Stimulated activated CD8-positive, alpha-beta memory T cell treated with anti-CD3 and anti-CD28 coated beads, Interleukin-4, amount 100 ng/mL, for 4 hours (primary cell): ENCODE results near the gene HRNR.

Experiments
- DNase-seq, 2 donors: peaks; one replicate each; pipeline ENCODE4 v3.0.0-alpha.2; 2020; ENCODE audit warnings: low read depth in 2 of 2, low spot score in 1 of 2

The HRNR gene

DNA sequence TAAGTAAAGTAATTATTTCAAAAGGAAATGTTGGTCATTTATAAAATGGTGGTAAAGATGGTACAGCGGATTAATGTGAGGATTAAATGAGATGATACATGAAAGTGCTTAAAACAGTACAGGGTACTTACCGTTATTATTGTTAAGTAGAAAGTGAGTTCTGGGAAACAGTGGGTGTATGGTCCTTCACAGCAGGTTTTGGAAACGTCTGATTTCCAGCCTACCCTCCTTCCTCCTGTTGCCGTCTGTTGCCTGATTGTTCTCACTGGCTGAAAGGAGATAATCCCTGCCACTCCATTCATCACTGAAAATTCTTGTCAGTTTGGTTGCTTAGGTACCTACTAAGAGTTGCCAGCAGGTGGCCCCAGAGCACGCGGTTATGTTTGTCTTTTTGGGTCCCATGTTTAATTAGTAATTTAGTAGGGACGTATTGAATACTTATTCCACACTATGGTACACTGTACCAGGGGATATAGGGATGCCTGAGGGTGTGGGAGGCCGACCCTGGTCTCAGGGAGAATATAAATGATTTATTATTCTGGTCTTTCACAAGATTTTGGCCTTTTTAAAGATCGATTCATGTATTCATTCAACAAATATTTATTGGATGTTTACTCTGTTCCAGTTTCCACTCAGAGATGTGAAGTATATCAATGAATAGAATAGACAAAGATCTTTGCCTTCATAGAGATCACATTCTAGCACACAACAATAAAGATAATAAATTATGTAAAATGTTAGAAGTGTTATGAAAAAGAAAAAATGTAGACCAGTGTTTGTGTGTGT, 34.1 kb downstream of the HRNR start:
- DNase-seq = peak; percentile 30 to 36

DNA sequence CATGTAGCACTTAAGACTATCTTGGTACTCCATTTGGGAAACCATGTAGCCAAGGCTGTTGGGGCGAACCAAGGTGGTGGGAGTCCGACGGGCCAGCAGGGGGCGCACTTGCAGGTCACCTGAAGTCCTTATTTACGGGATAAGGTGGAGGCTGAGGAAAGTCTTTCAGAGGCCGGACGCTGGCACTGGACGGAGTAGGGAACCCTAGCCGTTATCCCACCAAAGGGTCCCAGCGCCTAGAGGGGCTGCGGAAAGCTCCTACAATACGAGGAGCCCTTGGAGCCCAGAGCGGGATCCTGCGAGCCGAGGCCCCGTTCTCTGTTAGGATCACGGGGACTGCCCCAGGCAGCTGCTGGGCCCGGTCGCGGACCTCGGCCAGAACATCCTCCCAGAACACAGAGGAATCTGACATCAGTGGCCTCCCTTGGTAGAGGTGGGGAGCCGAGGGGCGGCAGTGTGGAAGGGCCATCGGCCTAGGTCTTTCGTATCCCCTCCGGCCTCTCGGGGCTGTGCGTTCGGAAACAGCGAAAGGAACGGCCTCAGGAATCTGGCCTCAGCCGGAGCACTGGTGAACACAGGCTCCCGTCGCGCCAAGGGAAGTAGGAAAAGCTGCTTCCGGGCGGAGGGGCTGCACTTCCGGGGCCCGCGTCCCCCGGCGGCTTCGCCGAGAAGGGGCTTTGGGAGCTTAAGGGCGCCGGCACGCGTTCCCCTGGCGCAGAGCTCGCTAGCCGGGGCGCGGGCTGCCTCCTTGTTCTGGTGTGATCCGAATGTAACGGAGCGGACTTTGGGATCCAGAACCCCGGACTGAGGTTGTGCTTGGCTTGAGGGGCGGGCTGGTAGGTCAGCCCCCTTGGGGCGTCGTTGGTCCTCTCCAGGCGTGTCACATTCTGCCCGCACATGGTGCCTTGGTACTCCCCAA, 35.1 kb downstream of the HRNR start:
- DNase-seq = peak; percentile 65 to 67

DNA sequence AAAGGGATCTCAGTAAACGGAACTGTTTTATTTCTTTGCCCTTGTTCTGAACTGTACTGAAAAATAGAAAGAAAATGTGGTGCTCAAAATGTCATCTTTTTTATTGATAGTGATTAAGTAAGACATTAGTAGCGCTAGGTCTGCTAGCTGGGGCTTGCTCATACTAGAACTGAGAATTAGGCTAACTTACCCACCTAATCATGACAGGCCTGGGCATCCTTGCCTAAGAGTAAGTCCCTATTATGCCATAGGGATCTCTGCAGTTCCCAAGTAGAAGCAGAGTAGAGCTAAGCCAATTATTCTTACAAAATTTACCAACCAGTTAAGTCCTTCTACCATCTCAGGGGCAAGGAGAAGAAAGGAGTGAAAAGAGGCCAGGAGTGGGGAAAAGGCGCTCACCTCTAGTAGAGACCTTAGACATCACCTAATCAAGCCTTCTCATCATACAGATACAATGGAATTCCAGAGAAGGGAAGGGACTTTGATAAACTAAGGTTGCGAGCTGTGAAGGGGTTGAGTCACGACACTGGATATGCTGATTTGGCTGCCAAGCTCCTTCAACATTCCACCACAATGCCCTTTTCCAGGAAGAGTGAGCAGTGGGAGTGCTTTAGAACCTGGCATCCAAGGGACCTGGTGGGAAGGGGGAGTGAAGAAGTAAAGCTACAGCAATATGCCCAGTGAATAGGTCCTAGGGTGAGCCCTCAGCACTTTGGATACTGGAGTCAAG, 37.3 kb downstream of the HRNR start:
- no peak for DNase-seq

DNA sequence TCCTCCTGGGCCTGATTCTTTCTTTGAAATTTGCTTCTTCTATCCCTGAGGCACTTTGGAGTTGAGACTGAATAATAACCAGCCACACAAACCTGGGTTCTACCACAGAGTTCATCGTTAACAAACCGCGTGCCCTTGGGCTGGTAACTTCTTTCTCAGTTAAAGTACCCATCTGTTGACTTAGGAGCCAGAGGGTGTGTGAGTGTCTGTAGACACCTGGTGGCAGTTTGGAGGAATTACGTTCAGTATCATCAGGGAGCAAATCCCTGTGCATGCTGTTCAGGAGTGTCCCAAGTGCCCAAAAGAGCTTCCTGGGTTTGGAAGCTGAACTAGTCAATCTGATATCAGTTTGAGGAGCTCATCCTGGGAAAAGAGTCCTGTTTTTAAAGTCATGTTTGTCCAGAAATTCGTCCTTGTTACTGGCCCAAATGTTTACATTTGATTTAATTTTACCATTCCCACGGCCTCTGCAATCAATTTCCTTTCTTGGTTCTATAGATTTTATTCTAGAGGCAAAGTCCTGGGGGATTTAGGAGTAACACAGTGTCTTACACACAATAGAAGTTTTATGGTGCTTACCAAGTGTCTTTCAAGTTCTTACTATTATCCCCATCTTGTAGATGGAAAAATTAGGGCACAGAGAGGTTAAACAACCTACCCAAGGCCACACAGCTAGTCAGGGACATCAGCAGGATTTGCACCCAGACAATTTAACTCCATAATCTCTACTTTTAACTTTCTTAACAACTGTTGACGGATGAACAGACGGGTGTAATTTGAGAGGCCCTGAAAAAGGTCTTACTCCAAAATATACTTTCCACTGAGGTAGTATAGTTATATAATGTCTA, 38.2 kb downstream of the HRNR start:
- no peak for DNase-seq

DNA sequence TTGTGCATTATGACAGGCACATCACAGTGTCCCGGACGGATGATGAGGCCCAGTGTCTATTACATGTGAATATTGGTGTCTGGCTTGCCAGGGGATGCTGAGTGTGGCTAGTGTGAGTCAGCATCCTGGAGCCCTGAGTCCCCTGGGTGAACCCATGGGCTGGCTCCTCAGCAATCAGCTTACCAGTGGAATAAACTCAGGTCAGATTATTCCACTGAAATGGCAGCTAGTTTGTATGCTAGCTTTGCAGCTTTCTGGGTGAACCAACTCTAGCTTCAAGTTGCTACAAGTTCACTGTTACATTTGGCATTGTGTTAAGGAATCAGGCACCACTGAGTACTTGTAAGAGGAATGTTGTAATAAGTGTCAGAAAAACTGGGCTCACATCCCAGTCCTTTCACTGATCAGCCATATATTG, 41.0 kb downstream of the HRNR start:
- no peak for DNase-seq

DNA sequence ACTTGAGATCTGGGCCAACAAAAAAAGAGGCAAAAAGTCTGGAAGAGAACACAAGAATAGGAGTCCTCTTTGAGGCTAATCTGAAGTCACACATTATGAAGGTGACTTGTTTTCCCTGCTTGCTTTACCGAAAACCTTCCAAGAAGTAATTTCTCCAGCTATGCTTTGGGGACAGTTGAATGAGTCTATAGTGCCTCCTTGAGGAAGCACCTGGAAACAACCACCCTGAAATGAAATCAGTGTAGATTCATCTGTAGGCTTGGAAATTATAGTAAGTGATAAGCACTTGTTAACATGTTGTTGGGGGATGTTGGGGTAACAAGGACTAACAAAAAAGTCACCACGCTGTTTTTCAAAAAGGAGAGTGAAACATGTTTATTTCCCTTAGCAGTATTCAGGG, 41.6 kb downstream of the HRNR start:
- no peak for DNase-seq

DNA sequence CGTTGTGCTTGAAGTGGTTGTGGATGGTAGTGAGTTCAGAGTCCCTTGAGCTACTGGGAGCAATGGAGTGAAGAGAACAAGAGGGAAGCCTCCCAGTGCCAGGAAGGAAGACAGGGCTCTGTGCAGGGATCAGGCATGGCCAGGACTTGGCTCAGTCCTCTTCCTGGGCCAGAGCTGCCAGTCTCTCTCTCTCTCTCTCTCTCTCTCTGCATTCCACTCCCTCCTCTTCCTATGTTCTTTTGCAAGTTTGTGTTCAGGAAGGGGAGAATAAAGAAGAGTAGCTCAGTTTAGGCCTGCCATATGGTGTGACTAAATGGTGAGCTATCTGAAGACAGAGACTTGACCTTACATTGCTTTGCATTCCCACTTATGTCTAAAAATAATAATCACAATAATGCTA, 44.4 kb downstream of the HRNR start:
- DNase-seq = no peak

DNA sequence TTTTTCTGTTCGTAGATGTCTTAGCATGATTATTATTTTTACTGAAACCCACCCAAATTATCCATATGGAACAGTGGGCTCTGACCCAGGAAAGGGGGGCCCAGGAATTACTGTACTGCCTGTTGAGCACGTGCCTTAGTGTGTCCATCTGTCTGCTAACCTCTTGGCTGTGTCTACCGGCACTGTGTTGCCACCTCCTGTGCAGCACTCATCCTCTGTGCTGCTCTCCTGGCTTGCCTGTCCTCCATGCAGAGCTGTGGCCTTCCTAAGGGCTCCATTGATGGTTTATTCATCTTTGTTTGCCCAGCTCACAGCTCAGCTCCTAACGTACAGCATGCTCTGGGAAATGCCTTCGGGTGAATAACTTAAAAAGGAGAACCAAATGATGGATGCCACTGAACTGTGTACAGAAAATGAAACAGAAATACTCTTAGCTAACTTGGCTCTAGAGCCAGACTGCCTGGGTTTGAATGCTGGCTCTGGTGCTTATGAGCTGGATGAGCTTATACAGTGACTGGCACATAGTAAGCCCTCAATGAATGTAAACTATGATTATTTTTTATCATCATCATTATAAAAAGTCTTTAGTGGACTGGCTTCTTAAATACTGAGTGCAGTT, 53.6 kb downstream of the HRNR start:
- DNase-seq = no peak

DNA sequence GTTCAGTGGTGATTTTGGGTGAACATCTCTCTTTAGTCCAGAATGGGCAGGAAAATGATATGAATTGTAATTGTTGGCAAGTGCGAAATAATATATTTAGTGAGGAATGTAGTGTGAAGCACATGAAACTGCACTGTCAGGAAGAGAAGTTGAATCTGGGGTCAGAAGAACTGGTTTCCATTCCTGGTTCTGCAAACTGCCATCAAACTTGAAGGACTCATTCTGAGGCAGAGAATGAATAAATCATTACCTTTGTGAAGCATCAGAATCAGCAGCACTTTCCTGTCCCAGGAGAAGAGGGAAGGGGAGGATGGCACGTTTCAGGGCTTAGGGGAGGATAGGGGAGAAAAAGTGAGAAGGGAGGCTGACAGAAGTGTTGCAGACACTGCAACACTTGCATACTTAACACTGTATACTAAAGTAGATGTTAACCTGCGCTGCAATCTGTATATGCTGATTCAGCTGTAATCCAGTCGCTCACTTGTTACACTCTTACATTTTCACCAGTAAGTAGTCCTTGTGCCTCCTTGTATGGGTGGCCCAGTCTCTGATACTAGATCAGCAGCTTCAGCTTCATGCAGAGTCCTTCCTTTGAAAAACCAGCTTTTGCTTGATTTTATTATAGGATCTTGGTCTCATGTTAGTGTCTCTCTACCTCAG, 54.5 kb downstream of the HRNR start:
- DNase-seq = no peak

DNA sequence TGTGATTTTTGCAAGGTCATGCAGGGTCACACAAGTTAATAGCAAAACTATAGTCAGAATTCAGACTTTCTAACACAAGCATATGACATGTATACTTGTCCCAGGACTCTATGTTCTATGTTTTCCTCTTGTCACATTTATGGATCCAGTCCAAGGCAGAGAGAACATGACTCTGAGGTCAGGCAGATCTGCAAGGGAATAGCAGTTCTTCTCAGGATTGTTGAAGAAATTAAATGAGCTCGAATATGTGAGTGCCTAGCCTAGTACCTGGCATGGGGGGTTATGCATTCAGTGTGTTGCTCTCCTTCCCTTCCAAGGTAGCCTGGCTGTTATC, 55.5 kb downstream of the HRNR start:
- no peak for DNase-seq

DNA sequence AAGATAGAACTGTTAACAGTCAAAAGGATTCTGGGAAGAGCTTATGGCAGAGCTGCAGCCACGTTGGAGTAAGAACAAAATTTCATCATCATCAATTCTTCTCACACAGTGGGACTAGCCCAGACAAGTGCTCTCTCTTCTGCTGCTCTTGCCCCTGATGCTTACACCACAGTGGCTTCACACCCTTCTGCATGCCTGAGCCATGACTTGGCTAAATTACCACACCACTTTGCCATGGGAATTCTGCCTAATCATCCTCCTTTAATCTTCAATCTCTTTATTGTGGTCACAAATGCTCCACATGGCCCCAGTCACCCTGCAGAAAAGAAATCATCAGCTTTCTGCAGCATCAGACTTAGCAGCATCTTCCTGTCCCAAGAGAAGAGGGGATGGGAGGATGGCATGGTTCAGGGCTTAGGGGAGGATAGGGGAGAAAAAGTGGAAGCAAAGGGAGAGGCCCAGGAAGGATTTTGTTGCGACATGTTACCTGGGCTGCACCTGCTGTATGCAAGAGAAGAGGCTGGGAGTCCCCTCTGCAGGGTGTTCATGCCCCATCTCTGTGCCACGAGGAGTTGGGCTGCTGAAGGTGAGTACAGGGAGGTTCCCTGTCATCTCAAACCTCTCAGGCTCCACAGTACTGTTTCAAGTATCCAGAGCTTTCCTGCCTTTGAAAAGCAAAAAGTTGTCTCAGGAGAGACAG, 56.0 kb downstream of the HRNR start:
- DNase-seq = no peak

DNA sequence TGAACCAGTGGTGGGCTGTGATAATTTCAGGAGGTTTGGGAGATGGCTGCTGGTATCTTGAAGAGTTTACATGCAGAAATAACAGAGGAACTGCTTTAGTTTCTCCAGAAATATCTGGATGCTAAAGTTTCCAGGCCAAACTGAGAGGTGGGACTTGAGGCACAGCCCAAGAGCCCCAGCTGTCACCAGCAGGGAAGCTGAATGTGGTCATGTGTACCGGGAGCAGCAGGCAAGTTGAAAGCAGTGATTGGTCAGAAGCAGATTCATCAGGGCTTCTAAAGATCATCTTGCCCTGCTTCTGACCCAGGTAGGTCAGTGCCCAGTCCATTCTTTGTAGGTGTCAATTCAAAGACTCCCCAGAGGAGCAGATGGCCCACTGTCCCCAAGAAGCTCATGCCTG, 57.0 kb downstream of the HRNR start:
- DNase-seq = no peak

DNA sequence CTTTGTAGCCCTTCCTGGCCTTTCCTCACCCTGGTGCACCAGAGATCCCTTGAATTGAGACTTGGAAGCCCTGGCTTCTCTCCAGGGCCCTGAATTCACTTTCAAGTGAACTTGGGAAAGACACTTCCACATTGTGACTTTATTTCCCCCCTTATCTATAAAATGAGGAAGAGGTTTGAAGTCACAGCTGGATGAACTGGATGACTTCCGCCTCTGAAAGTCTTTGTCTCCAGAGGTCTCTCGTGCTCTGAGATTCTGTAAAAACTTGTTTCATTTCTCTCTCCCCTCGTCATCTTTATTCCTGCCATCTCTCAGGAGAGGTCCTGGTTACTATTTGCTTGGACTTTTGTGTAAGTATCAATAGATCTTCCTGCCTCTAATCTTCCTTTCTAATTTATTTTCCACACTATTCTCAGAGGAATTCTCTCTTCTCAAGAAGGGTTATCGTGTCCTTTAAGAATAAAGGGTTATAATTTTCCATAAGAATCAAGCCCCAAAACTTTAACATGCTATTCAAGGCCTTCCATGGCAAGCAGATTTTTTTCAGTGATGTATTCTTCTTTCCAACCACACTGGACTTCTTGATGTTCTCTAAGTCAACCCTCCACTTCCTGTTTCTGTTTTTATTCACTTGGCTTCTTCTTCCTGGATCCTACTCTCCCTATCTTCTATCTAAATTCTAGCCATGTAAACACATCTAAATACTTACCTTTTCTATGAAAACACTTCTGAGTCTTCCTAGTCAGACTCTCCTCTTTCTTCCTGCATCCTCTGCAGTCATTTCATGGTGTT, 58.5 kb downstream of the HRNR start:
- DNase-seq = no peak

DNA sequence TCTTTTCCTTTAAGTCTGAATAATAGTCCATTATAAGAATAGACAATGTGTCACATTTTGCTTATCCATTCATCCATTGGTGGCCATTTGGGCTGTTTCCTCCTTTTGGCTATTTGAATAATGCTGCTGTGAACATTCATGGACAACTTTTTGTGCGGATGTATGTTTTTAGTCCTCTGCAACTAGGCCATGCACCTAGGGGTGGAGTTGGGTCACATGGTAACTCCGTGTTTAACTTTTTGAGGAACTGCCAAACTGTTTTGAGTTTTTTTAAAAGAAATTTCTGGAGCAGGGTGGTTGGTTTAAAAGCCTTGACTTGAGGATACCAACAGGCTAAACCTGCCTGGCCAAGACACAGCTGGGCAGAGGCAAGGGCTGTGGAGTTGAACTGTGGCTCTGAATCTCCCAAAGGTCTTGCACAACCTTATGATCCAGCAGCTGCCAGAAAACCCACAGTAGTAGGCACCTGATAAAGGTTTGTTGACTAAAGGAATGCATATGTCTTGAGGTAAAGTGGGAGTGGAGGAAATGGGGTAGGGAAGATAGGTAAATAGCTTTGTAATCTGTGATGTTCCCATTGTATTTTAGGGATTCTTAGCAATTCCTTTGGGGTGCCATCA, 59.4 kb downstream of the HRNR start:
- no peak for DNase-seq

DNA sequence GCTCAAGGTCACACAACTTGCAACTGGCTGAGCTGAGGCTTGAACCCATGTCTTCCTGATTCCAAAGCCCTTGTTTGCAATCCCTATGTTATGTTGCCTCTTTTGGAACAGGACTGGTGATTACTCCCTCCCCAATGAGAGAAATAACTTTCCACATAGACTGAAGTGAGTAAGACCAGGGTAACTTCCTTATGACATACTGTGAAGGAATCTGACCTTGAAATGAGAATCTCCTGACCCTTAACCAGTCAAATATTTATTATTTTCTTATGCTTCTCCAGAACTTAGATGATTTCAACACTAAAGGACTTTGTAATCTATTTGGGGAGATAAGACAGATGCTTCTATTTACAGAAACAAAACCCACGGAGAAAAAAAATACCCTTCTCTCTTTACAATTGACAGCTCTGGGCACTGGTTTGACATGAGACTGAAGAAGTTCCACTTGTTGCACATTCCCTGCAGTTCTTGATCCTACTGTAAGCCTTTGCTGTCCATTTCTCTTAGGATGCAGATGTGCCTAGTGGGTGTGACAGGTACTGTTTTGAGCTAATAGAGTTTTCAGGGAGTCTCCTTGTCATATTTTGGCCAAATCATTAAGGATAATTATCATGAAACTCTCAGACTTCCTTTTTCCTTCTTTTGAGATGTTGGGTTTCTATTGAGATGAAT, 61.1 kb downstream of the HRNR start:
- DNase-seq = no peak
